Neural progenitor cell (in vitro differentiated cells): Measurements from ENCODE around the gene ZFPL1. TPM values are rescaled to one million over a fixed set of nuclear protein-coding genes. Genes with fewer than 3 reads are reported as not detected.

Experiments
- DNase-seq: peaks from one replicate; pipeline ENCODE4 v3.0.0-alpha.2; 2016; ENCODE audit warnings: low spot score
- H2AFZ ChIP-seq: fragments of 200-600 bp; sonication (generic); replicated peaks from 2 replicates; pipeline ENCODE4 v1.6.1; 2016; ENCODE audit warnings: antibody characterized with exemption
- H3F3A ChIP-seq: fragments of 200-600 bp; sonication (generic); 2 replicates; pipeline ENCODE4 v1.6.1; 2016; ENCODE audit warnings: antibody characterized with exemption, low read depth
- H3K27ac ChIP-seq: fragments of 200-600 bp; sonication (generic); 2 replicates; pipeline ENCODE4 v1.5.1; 2016; ENCODE audit warnings: mild to moderate bottlenecking
- H3K27me3 ChIP-seq: fragments of 200-600 bp; sonication (generic); 2 replicates; pipeline ENCODE4 v1.6.1; 2016; ENCODE audit warnings: mild to moderate bottlenecking, moderate library complexity
- H3K36me3 ChIP-seq: fragments of 200-600 bp; sonication (generic); 2 replicates; pipeline ENCODE4 v1.5.1; 2016
- H3K4me1 ChIP-seq: fragments of 200-600 bp; sonication (generic); 2 replicates; pipeline ENCODE4 v1.6.1; 2016; ENCODE audit warnings: mixed run types
- H3K4me2 ChIP-seq: fragments of 200-600 bp; sonication (generic); 2 replicates; pipeline ENCODE4 v1.6.1; 2016
- H3K4me3 ChIP-seq: fragments of 200-600 bp; sonication (generic); 2 replicates; pipeline ENCODE4 v1.5.1; 2016
- H3K79me2 ChIP-seq: fragments of 200-600 bp; sonication (generic); 2 replicates; pipeline ENCODE4 v1.6.1; 2016; ENCODE audit warnings: low read depth
- H3K9ac ChIP-seq: fragments of 200-600 bp; sonication (generic); 2 replicates; pipeline ENCODE4 v1.6.1; 2016
- H3K9me3 ChIP-seq: fragments of 200-600 bp; sonication (generic); 2 replicates; pipeline ENCODE4 v1.5.1; 2016; ENCODE audit warnings: low read depth
- H4K20me1 ChIP-seq: fragments of 200-600 bp; sonication (generic); 2 replicates; pipeline ENCODE4 v1.6.1; 2016; ENCODE audit warnings: low read depth
- H3K27ac Mint-ChIP-seq: 3 replicates; pipeline ENCODE4 v1.8.0; 2021; ENCODE audit warnings: mixed read lengths
- H3K27me3 Mint-ChIP-seq: 2 replicates; pipeline ENCODE4 v1.8.0; 2022; ENCODE audit warnings: low read depth, mild to moderate bottlenecking, inconsistent platforms, moderate library complexity, mixed read lengths; ENCODE audit not compliant: insufficient read depth
- H3K36me3 Mint-ChIP-seq: 3 replicates; pipeline ENCODE4 v1.8.0; 2021; ENCODE audit warnings: mixed read lengths
- H3K4me1 Mint-ChIP-seq: 3 replicates; pipeline ENCODE4 v1.8.0; 2021; ENCODE audit warnings: mixed read lengths
- H3K4me3 Mint-ChIP-seq: 3 replicates; pipeline ENCODE4 v1.8.0; 2021; ENCODE audit warnings: mild to moderate bottlenecking, moderate library complexity, mixed read lengths
- H3K9me3 Mint-ChIP-seq: 3 replicates; pipeline ENCODE4 v1.8.0; 2020; ENCODE audit warnings: mixed read lengths
- EZH2 ChIP-seq: fragments of 200-600 bp; sonication (generic); IDR thresholded peaks from 2 replicates; pipeline ENCODE4 v1.6.1; 2017; ENCODE audit warnings: antibody characterized with exemption, mild to moderate bottlenecking, moderate library complexity
- EZH2phosphoT487 ChIP-seq: fragments of 200-600 bp; sonication (generic); IDR thresholded peaks from 2 replicates; pipeline ENCODE4 v1.6.1; 2017; ENCODE audit warnings: antibody characterized with exemption
- total RNA-seq: library from RNA; depleted of rRNA; stranded (reverse); fragments of >200 nt; gene quantifications from 2 replicates; pipeline ENCODE4 v1.2.3, GENCODE V29; 2015; ENCODE audit warnings: low replicate concordance
- TF ChIP-seq, protein P1 (sequence below): fragments of 200-600 bp; sonication (generic); IDR thresholded peaks from 2 replicates; pipeline ENCODE4 v1.5.1; 2017; ENCODE audit warnings: antibody characterized with exemption, mild to moderate bottlenecking

Gene ZFPL1
- total RNA-seq, 1 donor from 2014 or later, result 12.6 TPM

DNA sequence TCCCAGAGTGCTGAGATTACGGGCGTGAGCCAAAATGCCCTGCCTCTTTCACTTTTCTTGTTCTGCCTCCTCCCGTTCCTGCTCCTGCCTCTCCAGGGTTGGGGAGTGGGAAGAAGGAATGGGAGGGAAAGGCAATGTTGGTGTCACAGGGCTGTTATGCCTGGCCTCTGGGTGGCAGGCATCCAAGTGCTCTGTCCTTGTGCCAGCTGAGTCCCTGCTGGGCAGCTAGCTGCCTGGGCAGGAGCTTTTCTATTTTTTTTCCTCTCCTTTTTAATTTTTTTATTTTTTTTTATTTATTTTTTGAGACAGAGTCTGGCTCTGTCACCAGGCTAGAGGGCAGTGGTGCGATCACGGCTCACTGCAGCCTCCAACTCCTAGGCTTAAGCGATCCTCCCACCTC, 47.1 kb upstream of the ZFPL1 start:
- Histone ChIP-seq H3F3A (peaks cover 8% of the 10 kb centered on the region), H3K36me3 (no peaks in the 10 kb centered on the region), H3K9ac (no peak overlapping the region), H3K4me1 (no peaks in the 10 kb centered on the region), H3K4me3 (no peak overlapping the region), H3K9me3 (no peaks in the 10 kb centered on the region), H2AFZ (no peak overlapping the region), H3K27ac (no peak overlapping the region), H3K79me2 (peaks cover 4% of the 10 kb centered on the region), H3K27me3 (no peaks in the 10 kb centered on the region), H3K4me2 (no peak overlapping the region), H4K20me1 (peaks cover 3% of the 10 kb centered on the region)
- Mint-ChIP-seq H3K4me3 (no peak overlapping the region), H3K36me3 (no peaks in the 10 kb centered on the region), H3K27me3 (peaks cover 4% of the 10 kb centered on the region), H3K4me1 (peaks cover 2% of the 10 kb centered on the region), H3K27ac (no peak overlapping the region), H3K9me3 (no peaks in the 10 kb centered on the region)
- no peak for DNase-seq
- TF ChIP-seq, protein P1, sequence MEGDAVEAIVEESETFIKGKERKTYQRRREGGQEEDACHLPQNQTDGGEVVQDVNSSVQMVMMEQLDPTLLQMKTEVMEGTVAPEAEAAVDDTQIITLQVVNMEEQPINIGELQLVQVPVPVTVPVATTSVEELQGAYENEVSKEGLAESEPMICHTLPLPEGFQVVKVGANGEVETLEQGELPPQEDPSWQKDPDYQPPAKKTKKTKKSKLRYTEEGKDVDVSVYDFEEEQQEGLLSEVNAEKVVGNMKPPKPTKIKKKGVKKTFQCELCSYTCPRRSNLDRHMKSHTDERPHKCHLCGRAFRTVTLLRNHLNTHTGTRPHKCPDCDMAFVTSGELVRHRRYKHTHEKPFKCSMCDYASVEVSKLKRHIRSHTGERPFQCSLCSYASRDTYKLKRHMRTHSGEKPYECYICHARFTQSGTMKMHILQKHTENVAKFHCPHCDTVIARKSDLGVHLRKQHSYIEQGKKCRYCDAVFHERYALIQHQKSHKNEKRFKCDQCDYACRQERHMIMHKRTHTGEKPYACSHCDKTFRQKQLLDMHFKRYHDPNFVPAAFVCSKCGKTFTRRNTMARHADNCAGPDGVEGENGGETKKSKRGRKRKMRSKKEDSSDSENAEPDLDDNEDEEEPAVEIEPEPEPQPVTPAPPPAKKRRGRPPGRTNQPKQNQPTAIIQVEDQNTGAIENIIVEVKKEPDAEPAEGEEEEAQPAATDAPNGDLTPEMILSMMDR, result no peak
- no peak for TF ChIP-seq EZH2phosphoT487
- no peak for TF ChIP-seq EZH2

DNA sequence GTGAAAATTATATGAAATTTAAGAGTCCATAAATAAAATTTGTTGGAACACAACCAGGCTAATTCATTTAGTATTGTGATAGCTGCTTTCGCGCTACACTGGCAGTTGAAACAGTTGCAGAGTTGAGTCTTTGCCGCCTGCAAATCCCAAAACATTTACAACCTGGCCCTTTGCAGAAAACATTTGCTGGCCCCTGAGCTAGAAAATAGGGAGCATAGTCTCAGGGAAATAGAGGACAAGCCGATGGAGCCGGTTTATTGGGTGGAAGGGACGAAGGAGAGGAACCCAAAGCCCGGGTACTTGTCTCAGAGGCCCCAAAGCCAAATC, 43.5 kb upstream of the ZFPL1 start:
- Histone ChIP-seq H3K36me3 (no peaks in the 10 kb centered on the region), H2AFZ (peak overlapping the region; percentile 98)

DNA sequence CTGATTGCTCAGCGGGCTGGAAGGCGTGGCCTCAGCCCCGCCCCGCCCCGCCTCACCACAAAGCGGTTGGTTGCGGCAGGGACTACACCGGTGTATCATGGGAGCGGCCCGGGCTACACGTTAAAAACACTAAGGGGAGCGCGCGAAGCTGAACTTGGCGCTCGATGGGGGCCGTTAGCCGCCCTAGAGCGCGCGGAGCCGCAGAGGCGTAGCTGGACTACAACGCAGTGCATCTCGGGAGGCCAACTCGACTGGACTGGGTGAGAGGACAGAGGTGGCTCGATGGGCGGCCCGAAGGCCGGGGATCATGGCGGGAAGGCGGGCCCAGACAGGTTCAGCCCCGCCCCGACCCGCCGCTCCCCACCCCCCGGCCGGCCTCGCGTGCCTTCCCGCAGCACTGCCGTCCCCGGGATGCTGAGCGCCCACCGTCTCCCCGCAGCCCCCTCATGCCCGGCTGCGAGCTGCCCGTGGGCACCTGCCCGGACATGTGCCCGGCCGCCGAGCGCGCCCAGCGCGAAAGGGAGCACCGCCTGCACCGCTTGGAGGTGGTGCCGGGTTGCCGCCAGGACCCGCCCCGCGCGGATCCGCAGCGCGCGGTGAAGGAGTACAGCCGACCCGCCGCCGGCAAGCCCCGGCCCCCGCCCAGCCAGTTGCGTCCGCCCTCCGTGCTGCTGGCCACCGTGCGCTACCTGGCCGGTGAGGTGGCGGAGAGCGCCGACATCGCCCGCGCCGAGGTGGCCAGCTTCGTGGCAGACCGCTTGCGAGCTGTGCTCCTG, 43.0 kb upstream of the ZFPL1 start, which contains the start of gene SAC3D1:
Gene SAC3D1, plus strand, starts transcription at position 364 of the 776 bp plus-strand sequence. Its CDS starts 83 bp downstream, at position 447.
- peak within 1 kb of the TSS; percentile 98 for H2AFZ ChIP-seq
- H3K9me3 ChIP-seq, result no peaks in the 10 kb centered on the region
- Mint-ChIP-seq H3K4me1 (peaks cover 9% of the 10 kb centered on the region), H3K9me3 (no peaks in the 10 kb centered on the region), H3K4me3 (peak within 1 kb of the TSS; percentile 93), H3K27ac (peak within 1 kb of the TSS; percentile 91), H3K36me3 (peaks cover 7% of the 10 kb centered on the region), H3K27me3 (peaks cover 14% of the 10 kb centered on the region)
- DNase-seq, result peak; percentile 92
- H3K36me3 ChIP-seq, result no peaks in the 10 kb centered on the region
- H3K9ac ChIP-seq, result peak within 1 kb of the TSS; percentile 60
- H3K4me1 ChIP-seq, result no peaks in the 10 kb centered on the region
- H3K27ac ChIP-seq, result peak within 1 kb of the TSS; percentile 76
- peak within 1 kb of the TSS; percentile 99 for H3K4me2 ChIP-seq
- TF ChIP-seq, protein P1, result peak; percentile 6
- TF ChIP-seq EZH2phosphoT487, result no peak
- peaks cover 15% of the 10 kb centered on the region for H3K79me2 ChIP-seq
- H3K27me3 ChIP-seq, result no peaks in the 10 kb centered on the region
- H3F3A ChIP-seq, result peaks cover 8% of the 10 kb centered on the region
- H4K20me1 ChIP-seq, result peaks cover 17% of the 10 kb centered on the region
- H3K4me3 ChIP-seq, result peak within 1 kb of the TSS; percentile 76

More for the DNA sequence above, 43.5 kb upstream of the ZFPL1 start:
- no peaks in the 10 kb centered on the region for H3K27me3 ChIP-seq
- peaks cover 15% of the 10 kb centered on the region for H3K79me2 ChIP-seq
- Mint-ChIP-seq H3K36me3 (peaks cover 7% of the 10 kb centered on the region), H3K9me3 (no peaks in the 10 kb centered on the region), H3K27ac (peak overlapping the region; percentile 91), H3K4me3 (peak overlapping the region; percentile 92), H3K27me3 (peaks cover 12% of the 10 kb centered on the region), H3K4me1 (peaks cover 9% of the 10 kb centered on the region)
- no peak overlapping the region for H3K27ac ChIP-seq
- H3K9me3 ChIP-seq, result no peaks in the 10 kb centered on the region
- H3K4me3 ChIP-seq, result peak overlapping the region; percentile 76
- DNase-seq, result no peak
- H3K9ac ChIP-seq, result no peak overlapping the region
- TF ChIP-seq, protein P1, result no peak
- TF ChIP-seq EZH2phosphoT487, result no peak
- TF ChIP-seq EZH2, result no peak
- no peaks in the 10 kb centered on the region for H3K4me1 ChIP-seq
- H4K20me1 ChIP-seq, result peaks cover 17% of the 10 kb centered on the region
- H3F3A ChIP-seq, result peaks cover 8% of the 10 kb centered on the region
- H3K4me2 ChIP-seq, result peak overlapping the region; percentile 99
